ENCODE measurements around the gene MTMR3. TPM values are rescaled to one million over a fixed set of nuclear protein-coding genes. Genes with fewer than 3 reads are reported as not detected.

MTMR3 gene
- total and polyA plus RNA-seq, 2 donors (not counting 1 experiment from before 2014, with no cell fraction given), result 31.7 to 67.8 TPM

DNA sequence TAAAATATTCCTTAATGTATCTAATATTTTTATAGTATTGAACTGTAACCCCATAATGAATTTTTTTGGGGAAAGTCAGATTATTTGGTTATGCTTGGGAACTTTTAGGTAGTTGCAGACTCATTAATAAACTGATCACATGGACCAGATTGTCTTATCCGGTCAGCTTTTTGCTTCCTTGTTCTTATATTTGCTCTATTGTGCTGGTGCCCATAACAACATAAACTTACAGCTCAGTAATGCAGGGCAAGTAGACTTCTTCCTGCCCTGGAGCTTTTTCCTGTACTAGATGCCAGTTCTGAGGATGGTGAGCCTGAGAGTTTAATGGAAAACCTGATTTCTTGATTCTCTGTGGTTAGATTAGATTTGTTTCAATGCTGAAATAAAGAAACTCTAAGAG lies 53.2 kb downstream of the MTMR3 start:
- TF ChIP-seq, protein P1, sequence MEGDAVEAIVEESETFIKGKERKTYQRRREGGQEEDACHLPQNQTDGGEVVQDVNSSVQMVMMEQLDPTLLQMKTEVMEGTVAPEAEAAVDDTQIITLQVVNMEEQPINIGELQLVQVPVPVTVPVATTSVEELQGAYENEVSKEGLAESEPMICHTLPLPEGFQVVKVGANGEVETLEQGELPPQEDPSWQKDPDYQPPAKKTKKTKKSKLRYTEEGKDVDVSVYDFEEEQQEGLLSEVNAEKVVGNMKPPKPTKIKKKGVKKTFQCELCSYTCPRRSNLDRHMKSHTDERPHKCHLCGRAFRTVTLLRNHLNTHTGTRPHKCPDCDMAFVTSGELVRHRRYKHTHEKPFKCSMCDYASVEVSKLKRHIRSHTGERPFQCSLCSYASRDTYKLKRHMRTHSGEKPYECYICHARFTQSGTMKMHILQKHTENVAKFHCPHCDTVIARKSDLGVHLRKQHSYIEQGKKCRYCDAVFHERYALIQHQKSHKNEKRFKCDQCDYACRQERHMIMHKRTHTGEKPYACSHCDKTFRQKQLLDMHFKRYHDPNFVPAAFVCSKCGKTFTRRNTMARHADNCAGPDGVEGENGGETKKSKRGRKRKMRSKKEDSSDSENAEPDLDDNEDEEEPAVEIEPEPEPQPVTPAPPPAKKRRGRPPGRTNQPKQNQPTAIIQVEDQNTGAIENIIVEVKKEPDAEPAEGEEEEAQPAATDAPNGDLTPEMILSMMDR (IDR thresholded peaks at IDR 0.05), result no peak
- no peak for TF ChIP-seq EZH2 (IDR thresholded peaks at IDR 0.05; ENCODE audit: borderline replicate concordance, insufficient read depth, low read depth, low read length, poor library complexity, severe bottlenecking)
- H3K9ac ChIP-seq (ENCODE audit: low read length), result no peak overlapping the region
- DNase-seq, result no peak
- Mint-ChIP-seq H3K4me1 (peaks cover 47% of the 10 kb centered on the region), H3K4me3 (no peak overlapping the region), H3K27ac (no peak overlapping the region), H3K9me3 (ENCODE audit: insufficient read depth) (no peaks in the 10 kb centered on the region), H3K27me3 (no peaks in the 10 kb centered on the region)
- intact Hi-C loops (cut with micrococcal nuclease), result no loop called here
- no peak overlapping the region for H3K4me2 ChIP-seq (replicated peaks; ENCODE audit: low read depth, low read length, poor library complexity, severe bottlenecking)
- no peak overlapping the region for H3K4me3 ChIP-seq (ENCODE audit: control extremely low read depth in 1 of 5, extremely low read depth in 1 of 5, insufficient read depth in 1 of 5, low read depth in 2 of 5, low read length in 4 of 5)
- H3K9me3 ChIP-seq (ENCODE audit: control extremely low read depth in 1 of 3, control insufficient read depth in 2 of 3, insufficient read depth in 1 of 3, low read length in 2 of 3), result no peaks in the 10 kb centered on the region
- peaks cover 86% of the 10 kb centered on the region for H4K20me1 ChIP-seq (ENCODE audit: control insufficient read depth, insufficient read depth, low read length, poor library complexity, severe bottlenecking)
- no peak overlapping the region for H3K27ac ChIP-seq (ENCODE audit: low read length in 2 of 2)
- no peak overlapping the region for H2AFZ ChIP-seq (ENCODE audit: insufficient read depth, low read depth, low read length, poor library complexity, severe bottlenecking)
- H3K79me2 ChIP-seq (ENCODE audit: control insufficient read depth, insufficient read depth, low read length), result peaks cover 94% of the 10 kb centered on the region
- no peak for ATAC-seq (ENCODE audit: low read depth)
- H3K4me1 ChIP-seq (ENCODE audit: control insufficient read depth in 2 of 2, insufficient read depth in 2 of 2, low read length in 2 of 2), result peaks cover 14 to 32% of the 10 kb centered on the region in 2 donors
- ChIA-PET POLR2A (no interaction called here), CTCF (interaction anchor here (1.0 kb wide), 1 partner anchor 9 kb away, joined by 4 read pairs; no protein-coding TSS in a partner anchor)
- H3K27me3 ChIP-seq (replicated peaks in 1 of 4; ENCODE audit: control extremely low read depth in 1 of 4, control insufficient read depth in 3 of 4, insufficient read depth in 4 of 4, low read length in 3 of 4), result no peaks in the 10 kb centered on the region
- WGBS (ENCODE audit: insufficient coverage), result no CpG with 5 or more reads among the region's 1 CpG
- no peaks in the 10 kb centered on the region for H3K36me3 ChIP-seq (replicated peaks in 1 of 2; ENCODE audit: control extremely low read depth in 1 of 2, control insufficient read depth in 1 of 2, extremely low read depth in 1 of 2, insufficient read depth in 2 of 2, low read length in 1 of 2)

DNA sequence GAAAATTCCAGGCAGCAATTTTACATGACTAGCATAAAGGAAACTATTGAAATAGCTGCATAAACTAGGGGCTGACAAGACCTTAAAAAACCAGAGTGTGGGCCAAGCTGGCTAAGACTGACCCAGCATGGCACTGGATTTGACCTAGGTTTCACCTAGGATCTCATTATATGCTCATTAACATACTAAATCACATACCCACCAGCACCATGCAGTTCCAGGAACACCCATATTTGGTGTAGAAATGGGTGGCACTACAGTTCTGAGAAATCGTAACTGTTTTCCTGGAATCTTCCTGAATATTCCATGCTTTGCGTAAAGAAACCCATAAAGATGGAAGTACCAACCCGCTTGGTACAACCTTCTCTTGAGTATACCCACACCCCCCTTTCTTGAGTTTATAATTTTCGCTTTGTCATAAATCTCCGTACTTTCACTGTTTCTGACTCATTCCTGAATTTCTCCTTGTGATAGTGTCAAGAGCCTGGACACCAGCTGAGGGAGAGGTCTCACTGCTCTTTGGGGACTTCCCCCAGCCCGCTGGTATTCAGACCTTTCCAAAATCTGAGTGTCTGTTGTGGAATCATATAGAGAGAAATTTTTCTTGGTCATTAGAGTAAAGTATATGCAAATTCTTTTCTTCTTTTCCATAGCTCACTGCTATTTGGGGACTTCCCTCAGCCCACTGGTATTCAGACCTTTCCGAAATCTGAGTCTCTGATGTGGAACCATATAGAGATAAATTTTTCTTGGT lies 55.1 kb downstream of the MTMR3 start:
- Mint-ChIP-seq H3K27ac (no peak overlapping the region), H3K4me3 (peak overlapping the region; percentile 65), H3K9me3 (ENCODE audit: insufficient read depth) (no peaks in the 10 kb centered on the region), H3K4me1 (peaks cover 42% of the 10 kb centered on the region), H3K27me3 (no peaks in the 10 kb centered on the region)
- Histone ChIP-seq H3K4me1 (ENCODE audit: control insufficient read depth in 2 of 2, insufficient read depth in 2 of 2, low read length in 2 of 2) (peaks cover 14 to 20% of the 10 kb centered on the region in 2 donors), H3K79me2 (ENCODE audit: control insufficient read depth, insufficient read depth, low read length) (peaks cover 86% of the 10 kb centered on the region), H3K27me3 (replicated peaks in 1 of 4; ENCODE audit: control extremely low read depth in 1 of 4, control insufficient read depth in 3 of 4, insufficient read depth in 4 of 4, low read length in 3 of 4) (no peaks in the 10 kb centered on the region), H3K4me3 (ENCODE audit: control extremely low read depth in 1 of 5, extremely low read depth in 1 of 5, insufficient read depth in 1 of 5, low read depth in 2 of 5, low read length in 4 of 5) (peak overlapping the region in 1 of 5 experiments; percentile 9), H3K4me2 (replicated peaks; ENCODE audit: low read depth, low read length, poor library complexity, severe bottlenecking) (peak overlapping the region; percentile 60), H2AFZ (ENCODE audit: insufficient read depth, low read depth, low read length, poor library complexity, severe bottlenecking) (no peak overlapping the region), H4K20me1 (ENCODE audit: control insufficient read depth, insufficient read depth, low read length, poor library complexity, severe bottlenecking) (peaks cover 77% of the 10 kb centered on the region), H3K36me3 (replicated peaks in 1 of 2; ENCODE audit: control extremely low read depth in 1 of 2, control insufficient read depth in 1 of 2, extremely low read depth in 1 of 2, insufficient read depth in 2 of 2, low read length in 1 of 2) (no peaks in the 10 kb centered on the region), H3K27ac (ENCODE audit: low read length in 2 of 2) (no peak overlapping the region), H3K9ac (ENCODE audit: low read length) (peak overlapping the region; percentile 23), H3K9me3 (ENCODE audit: control extremely low read depth in 1 of 3, control insufficient read depth in 2 of 3, insufficient read depth in 1 of 3, low read length in 2 of 3) (peaks cover 0 to 9% (median 3%) of the 10 kb centered on the region in 3 donors)
- intact Hi-C loops (cut with micrococcal nuclease), result no loop called here
- ChIA-PET POLR2A (interaction anchor here (0.6 kb wide), 1 partner anchor 11 kb away, joined by 5 read pairs; no protein-coding TSS in a partner anchor), CTCF (interaction anchor here (0.8 kb wide), 1 partner anchor 67 kb away, joined by 3 read pairs; no protein-coding TSS in a partner anchor)
- peak; percentile 51 for ATAC-seq (ENCODE audit: low read depth)
- no peak for TF ChIP-seq EZH2 (IDR thresholded peaks at IDR 0.05; ENCODE audit: borderline replicate concordance, insufficient read depth, low read depth, low read length, poor library complexity, severe bottlenecking)
- TF ChIP-seq, protein P1 (IDR thresholded peaks at IDR 0.05), result no peak
- peak; percentile 5 for DNase-seq
- WGBS (ENCODE audit: insufficient coverage), result 100% methylated on average over 1 of the region's 7 CpGs
